NCI-H524 treated with DMSO at 0.1 percent for 48 hours (cell line): ENCODE measurements around the gene RAB40A.

Source experiments
- DNase-seq: peaks from one replicate; lab custom pipeline; 2025; lab: John Stamatoyannopoulos, UW

The RAB40A gene, protein sequence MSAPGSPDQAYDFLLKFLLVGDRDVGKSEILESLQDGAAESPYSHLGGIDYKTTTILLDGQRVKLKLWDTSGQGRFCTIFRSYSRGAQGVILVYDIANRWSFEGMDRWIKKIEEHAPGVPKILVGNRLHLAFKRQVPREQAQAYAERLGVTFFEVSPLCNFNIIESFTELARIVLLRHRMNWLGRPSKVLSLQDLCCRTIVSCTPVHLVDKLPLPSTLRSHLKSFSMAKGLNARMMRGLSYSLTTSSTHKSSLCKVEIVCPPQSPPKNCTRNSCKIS

DNA sequence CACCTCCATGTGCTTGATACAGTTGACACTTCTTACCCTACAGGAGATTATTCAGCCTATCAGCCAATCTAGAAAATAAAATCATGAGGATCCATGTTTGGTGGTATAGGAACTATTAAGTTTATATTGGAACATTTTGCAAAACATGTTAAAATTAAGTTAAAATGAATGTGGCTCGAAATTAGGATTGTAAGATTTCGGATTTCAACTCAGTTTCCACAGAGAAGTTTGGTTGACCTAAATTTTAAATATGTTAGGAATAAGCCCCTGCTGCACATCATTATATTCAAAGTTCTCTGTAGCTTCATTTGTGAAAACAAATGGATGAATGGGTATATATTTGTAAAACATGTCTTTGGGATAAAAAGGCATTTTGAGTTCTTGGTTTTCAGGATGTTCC, at the start of gene RAB40A:
Gene RAB40A, minus strand, starts transcription at position 101 of the 400 bp plus-strand sequence. CDS start 18,733 bp downstream, outside the sequence.
- no peak for DNase-seq

GRCh38 chrX:103565752-103566151, 46.5 kb upstream of the RAB40A start:
- no peak for DNase-seq

DNA sequence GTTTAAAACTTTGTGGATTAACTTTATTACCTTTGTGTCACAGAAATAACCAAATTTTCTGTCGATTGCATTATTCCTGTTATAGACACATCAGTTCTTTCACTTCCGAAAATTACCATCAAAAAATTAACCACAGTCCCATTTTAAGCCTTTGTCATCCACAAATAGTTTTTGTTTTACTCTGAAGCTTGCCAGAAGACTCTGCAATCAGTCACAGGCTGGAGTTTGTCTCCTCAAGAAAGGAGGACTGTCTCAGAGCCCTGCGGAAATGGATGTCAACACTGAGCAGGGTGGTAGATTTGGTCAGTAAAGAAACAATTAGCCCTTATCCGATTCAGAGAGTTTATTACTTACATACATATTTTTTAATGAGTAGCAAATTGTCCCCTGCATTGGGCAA, 45.9 kb upstream of the RAB40A start:
- no peak for DNase-seq

GRCh38 chrX:103562801-103563200, 43.5 kb upstream of the RAB40A start:
- no peak for DNase-seq

DNA sequence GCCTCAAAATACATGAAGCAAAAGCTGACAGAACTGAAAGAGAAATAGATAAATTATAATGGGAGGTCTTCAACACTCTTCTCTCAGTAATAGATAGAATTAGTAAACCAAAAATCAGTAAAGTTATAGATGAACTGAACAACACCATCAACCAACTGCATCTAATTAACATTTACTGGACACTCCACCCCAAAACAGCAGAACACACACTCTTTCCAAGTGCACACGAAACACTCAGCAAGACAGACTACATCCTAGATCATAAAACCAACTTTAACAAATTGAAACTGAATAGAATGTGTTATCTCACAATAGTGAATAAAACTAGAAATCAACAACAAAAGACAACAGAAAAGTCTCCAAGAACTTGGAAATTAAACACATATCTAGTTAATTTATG, 41.0 kb upstream of the RAB40A start:
- no peak for DNase-seq

DNA sequence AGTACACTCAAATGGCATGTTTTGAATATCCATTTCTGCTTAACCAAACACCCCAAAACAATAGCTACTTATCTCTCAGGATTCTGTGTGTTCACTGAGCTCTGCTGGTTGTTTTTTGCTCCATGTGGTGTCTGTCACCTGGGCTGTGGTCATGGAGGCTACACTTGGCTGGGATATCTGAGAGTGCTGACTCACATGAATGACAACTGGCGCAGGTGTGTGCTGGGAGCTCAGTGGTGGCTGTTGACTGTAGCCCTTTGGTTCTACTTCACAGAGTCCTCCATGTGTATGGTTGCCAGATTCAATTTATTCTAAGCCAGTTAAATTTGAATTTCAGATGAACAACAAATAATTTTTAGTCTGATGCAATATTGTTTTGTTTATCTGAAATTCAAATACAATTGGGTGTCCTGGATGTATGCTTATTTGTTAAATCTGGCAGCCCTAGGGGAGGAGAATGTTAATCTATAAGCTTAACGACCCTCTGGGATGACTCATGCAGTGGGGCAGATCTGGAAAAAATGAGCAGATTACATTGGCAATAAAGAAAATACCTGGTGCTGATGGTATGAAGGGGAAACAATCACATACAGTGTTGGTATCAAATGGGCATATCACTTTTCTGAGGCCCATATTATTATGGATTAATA, 37.8 kb upstream of the RAB40A start:
- DNase-seq: no peak

- DNase-seq: no peak
Measured at GRCh38 chrX:103554687-103555424, 35.6 kb upstream of the RAB40A start.

DNA sequence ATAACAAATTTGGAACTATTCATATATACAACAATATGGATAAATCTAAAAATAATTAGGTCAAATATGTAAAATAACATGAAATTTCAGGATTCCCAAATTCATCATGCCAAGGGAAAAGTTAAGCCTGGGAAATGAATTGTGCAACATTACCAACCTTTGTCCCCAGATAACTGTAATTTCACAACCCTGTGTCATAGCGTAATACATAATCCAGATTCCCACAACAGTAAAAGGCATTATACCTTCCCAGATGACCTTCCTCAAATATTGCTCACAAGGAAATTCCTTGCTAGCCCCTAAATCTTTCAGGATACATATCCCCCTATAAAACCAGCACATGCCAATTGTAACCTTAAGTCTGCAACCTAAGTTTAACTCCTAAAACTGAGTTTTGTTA, 32.9 kb upstream of the RAB40A start:
- no peak for DNase-seq

- no peak for DNase-seq
Measured at GRCh38 chrX:103550415-103551051, 31.2 kb upstream of the RAB40A start.

- DNase-seq: no peak
Measured at GRCh38 chrX:103549916-103550315, 30.6 kb upstream of the RAB40A start.

- no peak for DNase-seq
Measured at GRCh38 chrX:103540145-103540544, 20.9 kb upstream of the RAB40A start.

GRCh38 chrX:103539695-103540094, 20.4 kb upstream of the RAB40A start:
- DNase-seq: no peak

DNA sequence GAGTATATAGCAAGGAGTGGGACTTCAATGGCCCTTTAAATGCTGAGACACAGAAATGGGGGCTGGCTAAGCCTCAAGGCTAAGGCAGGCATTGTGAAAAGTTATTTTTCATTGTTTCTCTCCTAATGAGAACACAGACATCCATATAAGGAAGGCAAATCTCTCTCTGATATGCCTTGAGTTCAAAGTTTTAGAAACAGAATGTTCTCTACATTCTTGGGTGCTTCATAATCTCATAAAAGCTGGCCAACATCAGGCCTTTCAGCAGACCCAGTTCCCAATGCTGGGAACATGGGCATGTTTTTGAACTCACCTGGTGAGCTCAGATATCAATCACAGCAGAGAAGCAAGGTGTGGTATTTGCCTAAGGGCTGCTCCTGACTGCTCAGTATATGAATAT, 19.4 kb upstream of the RAB40A start:
- no peak for DNase-seq

DNA sequence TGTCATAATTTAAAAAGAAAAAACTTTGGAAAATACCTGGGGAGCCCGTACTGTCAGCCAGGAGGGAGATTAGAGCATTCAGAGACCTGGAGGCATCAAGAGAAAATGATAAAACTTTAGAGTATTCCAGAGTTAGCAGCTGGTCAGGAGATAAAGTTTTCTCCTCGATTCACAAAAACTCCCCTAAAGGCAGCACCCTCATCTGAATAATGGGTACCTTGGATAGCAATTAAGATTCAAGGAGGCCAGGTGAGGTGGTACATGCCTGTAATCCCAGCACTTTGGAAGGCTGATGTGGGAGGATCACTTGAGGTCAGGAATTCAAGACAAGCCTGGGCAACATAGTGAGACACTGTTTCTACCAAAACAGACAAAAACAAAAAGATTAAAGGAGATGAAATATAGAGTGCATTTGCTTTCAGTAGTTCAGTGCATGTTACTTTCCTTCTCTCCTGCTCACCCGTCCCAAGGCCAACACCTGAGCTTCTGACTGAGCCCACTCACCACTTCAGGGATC, 18.6 kb upstream of the RAB40A start:
- no peak for DNase-seq

DNA sequence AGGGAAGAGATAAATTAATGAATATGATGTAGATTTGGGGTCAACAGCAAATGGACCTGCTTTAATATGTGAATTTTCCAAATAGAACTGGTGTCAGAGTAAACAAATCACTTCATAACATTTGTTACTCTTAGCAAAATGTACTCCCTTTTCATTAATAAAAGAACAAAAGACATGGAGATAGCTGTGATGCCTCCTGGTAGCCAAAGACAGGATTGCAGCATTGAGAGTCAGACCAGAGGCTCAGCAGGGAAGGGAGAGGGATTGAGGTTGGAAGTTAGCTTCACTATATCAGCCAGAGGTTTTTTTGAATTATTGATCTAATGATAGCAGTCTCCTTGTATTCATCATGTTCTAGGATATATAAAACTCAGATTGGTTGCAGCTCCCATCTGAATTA, 17.4 kb upstream of the RAB40A start:
- no peak for DNase-seq

DNA sequence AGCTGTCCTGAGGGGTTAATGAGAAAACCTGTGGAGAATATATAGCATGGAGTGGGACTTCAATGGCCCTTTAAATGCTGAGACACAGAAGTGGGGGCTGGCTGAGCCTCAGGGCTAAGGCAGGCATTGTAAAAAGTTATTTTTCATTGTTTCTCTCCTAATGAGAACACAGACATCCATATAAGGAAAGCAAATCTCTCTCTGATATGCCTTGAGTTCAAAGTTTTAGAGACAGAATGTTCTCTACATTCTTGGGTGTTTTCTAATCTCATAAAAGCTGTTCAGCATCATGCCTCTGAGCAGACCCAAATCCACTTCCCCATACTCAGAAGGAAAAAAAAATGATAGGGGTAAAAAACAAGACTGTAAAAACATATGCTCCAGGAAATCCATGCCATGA, 16.8 kb upstream of the RAB40A start:
- DNase-seq: no peak

DNA sequence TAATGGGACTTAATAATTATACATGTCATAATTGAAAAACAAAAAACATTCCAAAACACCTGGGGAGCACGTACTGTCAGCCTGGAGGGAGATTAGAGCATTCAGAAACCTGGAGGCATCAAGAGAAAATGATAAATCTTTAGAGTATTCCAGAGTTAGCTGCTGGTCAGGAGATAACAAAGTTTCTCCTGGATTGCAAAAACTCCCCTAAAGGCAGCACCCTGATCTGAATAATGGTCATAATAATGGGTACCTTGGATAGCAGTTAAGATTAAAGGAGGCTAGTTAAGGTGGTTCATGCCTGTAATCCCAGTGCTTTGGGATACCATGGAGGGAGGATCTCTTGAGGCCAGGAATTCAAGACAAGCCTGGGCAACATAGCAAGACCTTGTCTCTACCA, 15.9 kb upstream of the RAB40A start:
- DNase-seq: no peak

- DNase-seq: peak; percentile 36
Measured at GRCh38 chrX:103533511-103534216, 14.4 kb upstream of the RAB40A start.

DNA sequence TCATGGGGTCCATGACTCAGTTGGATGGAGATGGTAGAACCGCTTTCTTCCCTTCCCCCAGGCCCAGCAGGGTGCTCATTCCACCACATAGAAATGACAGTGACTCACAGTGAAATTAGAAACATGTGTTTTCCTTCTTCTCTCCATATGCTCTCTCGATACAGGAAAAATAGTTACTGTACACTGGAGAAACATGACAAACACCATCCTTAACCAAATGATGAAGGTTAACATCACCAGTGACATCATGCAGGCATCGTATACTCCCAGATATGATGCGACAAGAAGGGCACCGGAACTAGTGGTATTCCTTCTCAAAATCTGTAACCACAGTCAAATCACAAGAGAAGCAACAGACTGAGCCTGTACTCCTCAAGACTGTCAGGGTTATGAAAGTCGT, 11.7 kb upstream of the RAB40A start:
- no peak for DNase-seq

- no peak for DNase-seq
Measured at GRCh38 chrX:103530545-103530944, 11.3 kb upstream of the RAB40A start.

DNA sequence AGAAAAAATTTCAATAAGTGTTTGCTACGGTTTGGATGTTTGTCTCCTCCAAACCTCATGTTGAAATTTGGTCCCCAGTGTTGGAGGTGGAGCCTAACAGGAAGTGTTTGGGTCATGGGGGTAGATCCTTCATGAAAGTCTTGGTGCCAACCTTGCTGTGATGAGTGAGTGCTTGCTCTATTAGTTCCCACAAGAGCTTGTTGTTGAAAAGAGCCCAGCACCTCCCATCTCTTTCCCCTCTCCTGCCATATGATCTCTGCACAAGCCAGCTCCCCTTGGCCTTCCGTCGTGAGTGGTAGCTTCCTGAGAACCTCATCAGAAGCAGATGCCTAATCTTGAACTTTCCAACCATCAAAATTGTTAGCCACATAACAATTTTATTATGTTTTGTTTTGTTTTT, 10.3 kb upstream of the RAB40A start:
- no peak for DNase-seq

DNA sequence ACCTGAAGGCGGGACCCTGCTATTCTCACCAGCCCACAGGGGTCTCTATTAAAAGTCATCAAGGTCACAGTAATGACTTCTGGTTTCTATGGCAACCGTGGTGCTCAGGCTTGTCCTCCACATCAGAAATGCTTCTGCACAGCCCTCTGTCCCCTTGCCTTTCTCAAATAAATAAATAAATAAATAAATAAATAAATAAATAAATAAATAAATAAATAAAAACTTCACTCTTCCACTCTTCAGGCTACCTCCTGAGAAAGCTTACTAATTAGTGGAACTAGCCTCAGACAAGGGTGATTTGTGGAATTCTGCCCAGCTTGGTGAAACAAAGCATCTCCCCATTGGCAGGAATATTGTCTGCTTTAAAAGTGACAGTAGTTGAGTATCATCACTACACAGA, 5.5 kb upstream of the RAB40A start:
- DNase-seq: no peak
